Activated T-cell treated with anti-CD3 and anti-CD28 coated beads for 24 hours (primary cell): ENCODE data around the gene RAD51B.
"Not testable (repeated sequence)": the region's sequence is repeated elsewhere in the genome, so short reads cannot be mapped to it uniquely, and the experiment has no call there.

Experiments
- DNase-seq: peaks from one replicate; pipeline ENCODE4 v3.0.0-alpha.2; 2020; ENCODE audit warnings: low read depth

Gene RAD51B

DNA sequence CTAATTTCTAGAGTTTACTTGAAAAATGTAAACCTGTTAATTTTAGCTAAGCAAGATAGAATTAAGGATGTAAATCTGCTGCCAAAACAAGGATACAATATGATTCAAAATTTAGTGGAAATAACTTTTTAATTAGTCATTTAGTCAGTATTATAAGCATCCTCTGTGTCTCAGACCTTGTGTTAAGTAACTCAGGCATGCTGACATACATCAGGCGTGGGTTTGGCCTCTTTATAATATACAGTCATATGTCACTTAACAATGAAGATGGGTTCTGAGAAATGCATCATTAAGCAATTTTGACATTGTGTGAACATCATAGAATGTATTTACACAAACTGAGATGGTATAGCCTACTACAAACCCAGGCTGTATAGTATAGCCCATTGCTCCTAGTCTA, 586.4 kb downstream of the RAD51B start:
- DNase-seq = no peak

DNA sequence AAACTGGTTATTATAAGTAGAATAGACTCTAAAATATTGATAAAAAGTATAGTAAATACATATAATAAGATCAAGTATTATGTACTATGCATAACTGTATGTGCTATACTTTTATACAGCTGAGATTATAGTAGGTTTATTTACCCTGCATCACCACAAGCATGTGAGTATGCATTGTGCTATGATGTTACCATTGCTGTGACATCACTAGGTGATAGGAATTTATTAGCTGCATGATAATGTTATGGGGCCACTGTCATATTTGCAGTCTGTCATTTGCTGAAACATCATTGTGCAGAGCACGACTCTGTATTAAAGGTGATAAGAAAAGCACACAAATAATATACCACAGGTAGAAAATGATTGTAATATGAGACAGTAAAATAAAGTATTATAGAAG, 587.7 kb downstream of the RAD51B start:
- no peak for DNase-seq

- DNase-seq = no peak
Measured at GRCh38 chr14:68407825-68408224, 588.2 kb downstream of the RAD51B start.

GRCh38 chr14:68408680-68409079, 589.1 kb downstream of the RAD51B start:
- no peak for DNase-seq

DNA sequence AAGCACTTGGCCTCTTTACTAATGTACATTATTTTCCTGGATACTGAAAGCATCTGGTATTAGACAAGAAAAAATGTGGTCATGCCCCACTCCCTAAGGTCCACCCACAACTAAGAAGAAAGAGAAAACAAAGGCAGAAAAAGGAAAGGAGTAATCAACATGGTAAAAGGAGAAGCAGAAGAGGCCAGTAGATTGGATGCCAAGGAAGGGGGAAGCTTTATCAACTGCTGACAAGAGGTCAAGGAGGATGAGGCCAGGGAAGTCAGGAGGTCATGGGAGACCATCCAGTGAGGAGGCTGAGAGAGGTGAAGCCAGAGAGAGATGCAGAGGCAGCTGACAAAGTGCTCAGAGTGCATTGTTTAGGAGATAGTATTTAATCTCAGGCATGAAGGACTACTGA, 589.8 kb downstream of the RAD51B start:
- no peak for DNase-seq

GRCh38 chr14:68412505-68413465, 593.2 kb downstream of the RAD51B start:
- DNase-seq = no peak

DNA sequence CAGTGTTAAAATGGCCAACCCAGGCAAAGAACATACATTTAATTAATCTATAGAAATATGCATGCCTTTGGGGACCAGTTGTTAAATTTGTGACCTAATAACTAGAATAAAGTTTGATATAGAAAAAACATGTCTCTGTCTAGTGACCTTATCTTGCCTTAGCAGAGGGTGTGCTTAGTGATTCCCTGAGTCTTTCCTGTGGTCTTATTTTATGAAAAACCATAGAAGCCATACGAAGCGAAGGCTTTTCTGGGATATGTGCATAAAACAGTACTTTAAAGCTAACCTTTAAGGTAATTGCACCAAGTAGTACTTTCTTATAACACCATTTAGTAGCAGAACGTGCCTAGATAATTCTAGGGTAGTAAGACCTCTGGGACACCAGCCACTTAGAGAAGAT, 593.9 kb downstream of the RAD51B start:
- DNase-seq = no peak

DNA sequence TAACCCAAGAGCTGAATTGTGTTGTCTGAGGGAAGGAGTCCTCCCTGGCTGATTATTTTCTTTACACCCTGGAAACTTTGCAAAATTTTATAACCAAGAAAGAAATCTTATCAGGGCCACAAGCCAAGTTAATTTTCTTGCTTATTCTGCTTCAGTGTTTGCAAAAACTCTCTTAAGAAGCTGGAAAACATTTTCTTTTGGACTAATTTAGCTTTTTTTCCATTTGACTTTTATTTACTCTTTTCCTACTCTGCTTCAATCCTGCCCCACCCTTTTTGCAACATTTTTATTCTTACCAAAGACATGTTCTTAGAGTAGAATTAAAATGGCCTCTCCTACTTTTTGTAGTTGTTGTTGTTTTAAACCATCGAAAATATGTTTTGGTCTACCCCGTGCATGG, 594.5 kb downstream of the RAD51B start:
- DNase-seq = no peak

DNA sequence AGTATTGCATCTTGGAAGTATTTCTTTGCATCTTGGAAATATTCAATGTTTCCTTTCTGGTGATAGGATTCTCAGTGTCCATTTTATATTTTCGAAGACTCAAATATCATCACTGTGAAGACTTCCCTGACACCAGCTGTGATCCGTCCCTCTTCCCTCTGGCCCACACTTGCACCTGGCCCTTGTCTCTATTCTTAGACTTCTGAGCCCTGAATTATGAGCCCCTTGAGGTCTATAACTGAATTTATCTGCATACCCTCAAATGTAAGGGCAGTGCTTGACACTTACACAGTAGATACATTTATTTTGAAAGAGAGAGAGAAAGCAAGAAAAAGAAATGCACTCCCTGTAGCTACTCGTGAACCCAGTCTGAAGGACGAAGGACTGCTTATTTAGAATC, 596.6 kb downstream of the RAD51B start:
- DNase-seq = no peak

- DNase-seq = no peak
Measured at GRCh38 chr14:68417009-68417650, 597.6 kb downstream of the RAD51B start.

DNA sequence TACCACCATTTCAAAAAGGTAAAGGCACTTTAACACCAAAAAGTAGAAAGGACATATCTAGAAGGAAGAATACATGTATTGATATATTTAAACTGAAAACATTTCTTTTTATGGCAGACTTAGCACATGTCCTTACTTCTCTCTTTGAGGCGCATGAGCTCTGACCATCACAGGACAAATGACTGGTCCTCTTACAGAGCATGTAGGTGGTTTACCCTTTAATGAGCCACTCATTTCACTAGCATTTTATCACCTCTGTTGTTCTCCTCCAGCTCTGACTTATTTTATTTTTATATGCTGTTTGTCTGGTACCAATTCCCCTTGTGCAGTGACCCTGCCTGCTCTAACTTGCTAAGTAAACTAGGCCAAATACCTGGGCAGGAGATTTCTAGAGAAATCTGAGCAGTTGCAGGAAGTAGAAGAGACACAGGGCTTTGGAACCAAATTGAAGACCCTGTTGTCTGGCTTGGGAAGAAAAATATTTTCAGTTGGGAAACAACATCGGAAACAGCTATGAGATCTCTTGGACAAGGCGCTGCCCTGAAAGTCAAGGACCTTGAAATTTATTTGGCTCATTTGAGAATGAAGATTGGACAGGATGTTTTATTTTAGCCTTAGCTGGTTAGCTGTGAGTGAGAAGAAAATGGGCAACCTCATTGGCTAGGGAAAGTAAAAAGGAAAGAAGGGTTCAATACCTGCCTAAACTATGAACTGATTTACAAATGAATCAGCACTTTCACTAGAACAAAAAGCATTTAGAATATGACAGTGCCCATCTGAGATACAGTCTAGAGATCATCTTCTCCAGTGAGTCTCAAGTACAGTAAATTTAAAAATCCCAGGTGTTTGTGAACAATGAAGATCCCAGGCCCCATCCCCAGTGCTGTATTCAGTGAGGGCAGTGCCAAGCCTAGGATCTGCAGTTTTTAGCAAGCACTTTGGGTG, 598.9 kb downstream of the RAD51B start:
- no peak for DNase-seq

DNA sequence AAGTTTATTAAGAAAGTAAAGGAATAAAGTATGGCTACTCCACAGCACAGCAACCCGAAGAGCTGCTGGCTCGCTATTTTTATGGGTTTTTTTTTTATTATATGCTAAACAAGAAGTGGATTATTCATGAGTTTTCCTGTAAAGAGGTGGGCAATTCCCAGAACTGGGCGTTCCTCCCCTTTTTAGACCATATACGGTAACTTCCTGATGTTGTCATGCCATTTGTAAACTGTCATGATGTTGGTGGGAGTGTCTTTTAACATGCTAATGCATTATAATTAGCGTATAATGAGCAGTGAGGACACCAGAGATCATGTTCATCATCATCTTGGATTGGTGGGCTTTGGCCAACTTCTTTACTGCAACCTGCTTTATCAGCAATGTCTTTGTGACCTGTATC, 600.8 kb downstream of the RAD51B start:
- DNase-seq = no peak

GRCh38 chr14:68421116-68421515, 601.5 kb downstream of the RAD51B start:
- DNase-seq = no peak

DNA sequence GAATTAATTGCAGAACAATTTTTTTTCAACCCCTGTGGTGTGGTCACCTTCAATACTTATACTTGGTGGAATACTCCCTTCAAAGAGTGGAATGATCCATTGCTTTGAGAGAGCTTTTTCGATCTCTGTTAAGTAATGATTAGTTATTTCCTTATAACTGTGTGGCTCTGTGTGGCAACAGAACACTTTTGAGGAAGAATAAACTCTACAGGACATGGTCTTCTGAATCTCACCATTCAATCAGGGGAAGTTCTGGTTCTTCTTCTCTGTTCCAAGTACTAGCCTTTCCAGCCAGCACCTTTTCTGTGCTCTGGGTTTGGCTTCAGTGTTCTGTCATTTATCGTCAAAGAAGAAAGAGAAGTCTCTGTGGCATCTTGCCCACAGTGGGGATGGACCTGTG, 604.1 kb downstream of the RAD51B start:
- no peak for DNase-seq

DNA sequence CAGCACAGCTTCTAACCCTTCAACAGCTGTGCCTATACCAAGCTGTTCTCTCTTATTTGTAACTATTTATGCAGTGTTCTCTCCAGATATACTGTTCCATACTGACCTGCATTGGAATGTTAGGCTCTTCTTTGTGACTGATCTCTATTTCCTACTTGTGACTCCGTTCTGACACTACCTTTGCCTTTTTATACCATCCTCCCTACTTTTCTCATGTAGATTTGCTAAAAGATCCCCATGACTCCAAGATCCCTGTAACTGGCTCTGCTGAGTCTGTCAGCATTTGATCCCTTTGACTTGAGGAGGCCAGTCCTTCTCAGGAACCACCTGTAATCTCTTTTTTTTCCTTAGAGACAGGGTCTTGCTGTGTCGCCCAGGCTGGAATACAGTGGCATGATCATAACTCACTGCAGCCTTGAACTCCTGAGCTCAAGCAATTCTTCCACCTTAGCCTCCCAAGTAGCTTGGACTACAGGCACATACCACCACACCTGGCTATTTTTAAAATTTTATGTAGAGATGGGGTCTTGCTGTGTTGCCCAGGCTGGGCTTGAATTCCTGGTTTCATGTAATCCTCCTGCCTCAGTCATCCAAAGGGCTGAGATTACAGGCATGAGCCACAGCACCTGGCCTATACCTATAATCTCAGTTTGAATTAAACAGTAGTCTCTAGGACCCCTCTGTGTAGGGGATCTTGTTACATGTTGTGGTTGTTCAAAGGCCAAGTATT, 605.0 kb downstream of the RAD51B start:
- no peak for DNase-seq

DNA sequence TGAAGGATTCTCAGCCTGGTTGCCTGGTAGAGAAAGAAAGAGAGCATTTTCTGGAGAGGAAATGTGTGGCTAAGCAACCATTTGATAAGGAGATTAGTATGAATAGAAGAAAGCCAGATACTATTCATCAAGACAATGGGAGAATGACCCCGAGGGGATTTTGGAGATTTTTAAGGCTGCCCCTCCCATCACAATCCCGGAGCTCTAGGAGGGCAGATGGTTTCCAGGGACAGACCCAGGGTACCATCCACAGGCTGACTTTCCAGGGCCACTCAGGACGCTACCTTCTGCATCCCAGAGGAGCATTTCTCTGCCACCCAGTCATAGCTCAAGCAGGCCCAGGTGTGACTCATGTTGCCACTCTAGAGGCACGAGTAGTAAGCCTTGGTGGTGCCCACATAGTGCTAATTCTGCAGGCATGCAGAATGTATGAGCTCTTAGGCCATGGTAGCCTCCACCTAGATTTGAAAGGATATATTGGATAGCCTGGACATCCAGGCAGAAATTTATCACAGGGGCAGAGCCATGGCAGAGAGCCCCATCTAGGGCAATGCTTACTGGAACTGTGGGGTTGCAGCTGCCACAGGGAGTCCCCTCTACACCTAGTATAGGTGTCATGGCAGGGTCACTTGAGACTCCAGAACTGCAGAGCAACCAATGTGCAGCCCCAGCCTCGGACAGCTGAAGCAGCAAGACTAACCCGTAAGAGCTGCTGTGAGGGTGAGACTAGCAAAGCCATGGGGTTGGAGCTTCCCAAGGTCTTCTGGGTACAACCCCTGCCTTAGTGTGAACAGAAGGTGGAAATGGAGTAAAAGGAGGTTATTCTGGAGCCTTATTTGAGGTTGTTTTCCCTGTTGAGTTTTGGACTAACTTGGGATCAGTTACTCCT, 607.3 kb downstream of the RAD51B start:
- DNase-seq = no peak

- no peak for DNase-seq
Measured at GRCh38 chr14:68427550-68427890, 607.9 kb downstream of the RAD51B start.

GRCh38 chr14:68428900-68429299, 609.3 kb downstream of the RAD51B start:
- DNase-seq = not testable (repeated sequence)

DNA sequence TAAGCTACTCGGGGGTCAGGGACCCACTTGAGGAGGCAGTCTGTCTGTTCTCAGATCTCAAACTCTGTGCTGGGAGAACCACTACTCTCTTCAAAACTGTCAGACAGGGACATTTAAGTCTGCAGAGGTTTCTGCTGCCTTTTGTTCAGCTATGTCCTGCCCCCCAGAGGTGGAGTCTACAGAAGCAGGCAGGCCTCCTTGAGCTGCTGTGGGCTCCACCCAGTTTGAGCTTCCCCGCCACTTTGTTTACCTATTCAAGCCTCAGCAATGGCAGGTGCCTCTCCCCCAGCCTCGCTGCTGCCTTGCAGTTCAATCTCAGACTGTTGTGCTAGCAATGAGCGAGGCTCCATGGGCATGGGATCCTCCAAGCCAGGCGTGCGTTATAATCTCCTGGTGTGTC, 614.6 kb downstream of the RAD51B start:
- DNase-seq = not testable (repeated sequence)

GRCh38 chr14:68435631-68436030, 616.1 kb downstream of the RAD51B start:
- not testable (repeated sequence) for DNase-seq

DNA sequence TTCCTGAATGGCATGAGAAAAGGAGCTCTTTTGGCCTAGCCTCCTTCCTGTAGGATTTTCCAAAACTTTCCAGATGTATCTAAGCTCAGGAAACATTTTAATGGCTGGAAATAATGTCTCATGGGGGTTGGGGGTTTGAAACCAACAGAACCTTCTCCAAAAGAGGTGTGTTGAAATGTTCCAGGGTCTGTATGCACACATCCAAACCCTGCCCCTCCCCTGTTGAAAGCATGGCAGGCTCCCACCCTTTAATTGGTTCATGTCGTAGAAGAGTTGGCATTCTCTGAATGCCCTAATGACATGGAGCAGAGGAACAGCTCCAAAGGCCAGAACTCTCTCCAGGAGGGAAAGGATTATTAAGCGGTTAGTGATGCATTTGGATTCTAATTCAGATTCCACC, 620.1 kb downstream of the RAD51B start:
- DNase-seq = no peak
